MCF 10A (cell line): ENCODE data around the gene PDLIM7. TPM values are rescaled to one million over a fixed set of nuclear protein-coding genes. Genes with fewer than 3 reads are reported as not detected.

Experiments
- BruUV-seq: library from RNA; stranded (reverse); fragments of 400-500 nt; replicated peaks from 2 replicates; lab custom pipeline; 2021; lab: Mats Ljungman, UMichigan
- CTCF ChIA-PET: fragments of 300-600 bp; sonication (Branson Sonifier 250); formaldehyde crosslinking; extraction: SDS; loops from one replicate; lab custom pipeline; 2021; ENCODE audit warnings: antibody characterized with exemption, inconsistent platforms; lab: Yijun Ruan, JAX
- POLR2A ChIA-PET: fragments of 300-600, 350-650 bp; sonication (Branson Sonifier 250); formaldehyde crosslinking; extraction: SDS; loops from one replicate; lab custom pipeline; 2020; ENCODE audit warnings: antibody characterized with exemption, inconsistent platforms; lab: Yijun Ruan, JAX
- DNase-seq: peaks from one replicate; pipeline ENCODE4 v3.0.0-alpha.2; 2018; ENCODE audit not compliant: unreplicated experiment
- H3K27ac Mint-ChIP-seq: one replicate; pipeline ENCODE4 v1.8.0; 2022; ENCODE audit warnings: mild to moderate bottlenecking, low read depth, mixed read lengths; ENCODE audit not compliant: unreplicated experiment
- H3K27me3 Mint-ChIP-seq: one replicate; pipeline ENCODE4 v1.8.0; 2022; ENCODE audit warnings: mixed read lengths; ENCODE audit not compliant: insufficient read depth, unreplicated experiment
- H3K36me3 Mint-ChIP-seq: one replicate; pipeline ENCODE4 v1.8.0; 2022; ENCODE audit warnings: mild to moderate bottlenecking, moderate library complexity, mixed read lengths; ENCODE audit not compliant: insufficient read depth, unreplicated experiment
- H3K4me1 Mint-ChIP-seq: one replicate; pipeline ENCODE4 v1.8.0; 2022; ENCODE audit warnings: mixed read lengths; ENCODE audit not compliant: insufficient read depth, unreplicated experiment
- H3K4me3 Mint-ChIP-seq: one replicate; pipeline ENCODE4 v1.8.0; 2022; ENCODE audit warnings: mild to moderate bottlenecking, moderate library complexity, mixed read lengths; ENCODE audit not compliant: unreplicated experiment
- H3K9me3 Mint-ChIP-seq: one replicate; pipeline ENCODE4 v1.8.0; 2022; ENCODE audit warnings: mixed read lengths; ENCODE audit not compliant: unreplicated experiment
- CTCF ChIP-seq: fragments of 200-600 bp; IDR thresholded peaks from one replicate; pipeline ENCODE4 v1.8.0; 2022; ENCODE audit warnings: antibody characterized with exemption, mild to moderate bottlenecking; ENCODE audit not compliant: unreplicated experiment
- intact Hi-C: fragments of 100-400 bp; cut with micrococcal nuclease; formaldehyde crosslinking; loops from 2 replicates; pipeline ENCODE4 v1.14.1; 2022
- total RNA-seq: library from RNA; stranded (reverse); gene quantifications from 2 replicates; pipeline ENCODE4 v1.2.3, GENCODE V29; 2022

The PDLIM7 gene
- total RNA-seq, 1 experiment from 2014 or later: 257 TPM

GRCh38 chr5:177434942-177435738, 62.3 kb downstream of the PDLIM7 start:
- no peak overlapping the region for H3K27ac Mint-ChIP-seq
- ChIA-PET CTCF (interaction anchor here (1.2 to 1.8 kb wide), 2 partner anchors 11 to 31 kb away, joined by 5 to 6 read pairs; no protein-coding TSS in a partner anchor), POLR2A (interaction anchor here (12.5 kb wide), 1 partner anchor 10 kb away, joined by 217 read pairs; the partner anchor contains the start of gene PRR7)
- peaks cover 20% of the 10 kb centered on the region for H3K4me1 Mint-ChIP-seq
- BruUV-seq: no TSS peak
- no peaks in the 10 kb centered on the region for H3K9me3 Mint-ChIP-seq
- H3K36me3 Mint-ChIP-seq: peaks cover 79% of the 10 kb centered on the region
- no peak for DNase-seq
- no peaks in the 10 kb centered on the region for H3K27me3 Mint-ChIP-seq
- H3K4me3 Mint-ChIP-seq: no peak overlapping the region
- intact Hi-C loops: no loop called here
- TF ChIP-seq CTCF: no peak

GRCh38 chr5:177434437-177434836, 63.0 kb downstream of the PDLIM7 start:
- Mint-ChIP-seq H3K4me3 (no peak overlapping the region), H3K36me3 (peaks cover 76% of the 10 kb centered on the region), H3K27ac (no peak overlapping the region), H3K9me3 (no peaks in the 10 kb centered on the region), H3K27me3 (no peaks in the 10 kb centered on the region), H3K4me1 (peaks cover 21% of the 10 kb centered on the region)
- no TSS peak for BruUV-seq
- intact Hi-C loops: no loop called here
- ChIA-PET POLR2A (interaction anchor here (12.5 kb wide), 1 partner anchor 10 kb away, joined by 217 read pairs; the partner anchor contains the start of gene PRR7), CTCF (interaction anchor here (0.6 to 1.2 kb wide), 2 partner anchors 7 to 12 kb away, joined by 3 to 6 read pairs; no protein-coding TSS in a partner anchor)
- DNase-seq: no peak
- TF ChIP-seq CTCF: no peak

- H3K9me3 Mint-ChIP-seq: no peaks in the 10 kb centered on the region
- no TSS peak for BruUV-seq
- DNase-seq: no peak
- intact Hi-C loops: no loop called here
- no peaks in the 10 kb centered on the region for H3K27me3 Mint-ChIP-seq
- ChIA-PET CTCF (interaction anchor here (1.2 to 1.9 kb wide), 2 partner anchors 12 to 43 kb away, joined by 5 to 6 read pairs; no protein-coding TSS in a partner anchor), POLR2A (interaction anchor here (12.5 kb wide), 1 partner anchor 11 kb away, joined by 217 read pairs; the partner anchor contains the start of gene PRR7)
- no peak overlapping the region for H3K4me3 Mint-ChIP-seq
- H3K36me3 Mint-ChIP-seq: peaks cover 76% of the 10 kb centered on the region
- H3K27ac Mint-ChIP-seq: no peak overlapping the region
- TF ChIP-seq CTCF: no peak
- H3K4me1 Mint-ChIP-seq: peaks cover 21% of the 10 kb centered on the region
Observed at GRCh38 chr5:177433658-177434217, 63.7 kb downstream of the PDLIM7 start.

Other genes starting within 250 kb of the PDLIM7 start
- 34.3 and 42.6 TPM in 2 replicates for gene RAB24, start 193.9 kb downstream of the PDLIM7 start, total RNA-seq
- gene PRELID1, start 193.8 kb downstream of the PDLIM7 start, total RNA-seq: 217 and 267 TPM in 2 replicates
- gene MXD3, start 185.7 kb downstream of the PDLIM7 start, total RNA-seq: 8.4 and 13.2 TPM in 2 replicates
- gene LMAN2, start 145.9 kb downstream of the PDLIM7 start, total RNA-seq: 221 and 279 TPM in 2 replicates
- 7.8 and 12.6 TPM in 2 replicates for gene RGS14, start 139.7 kb downstream of the PDLIM7 start, total RNA-seq
- not detected in 2 replicates for gene SLC34A1, start 113.2 kb downstream of the PDLIM7 start, total RNA-seq
- gene PFN3, start 96.9 kb downstream of the PDLIM7 start, total RNA-seq: not detected in 2 replicates
- gene F12, start 88.0 kb downstream of the PDLIM7 start, total RNA-seq: 13.6 and 16.5 TPM in 2 replicates
- gene GRK6, start 70.9 kb downstream of the PDLIM7 start, total RNA-seq: 45.2 and 52.0 TPM in 2 replicates
- gene PRR7, start 50.8 kb downstream of the PDLIM7 start, total RNA-seq: 15.0 and 23.2 TPM in 2 replicates
- 149 and 165 TPM in 2 replicates for gene DBN1, start 24.0 kb downstream of the PDLIM7 start, total RNA-seq
- 5.4 and 6.0 TPM in 2 replicates for gene DOK3, start 12.2 kb upstream of the PDLIM7 start, total RNA-seq
- 125 and 135 TPM in 2 replicates for gene DDX41, start 19.4 kb upstream of the PDLIM7 start, total RNA-seq
- 73.5 and 80.4 TPM in 2 replicates for gene FAM193B, start 57.0 kb upstream of the PDLIM7 start, total RNA-seq
- 301 and 365 TPM in 2 replicates for gene TMED9, start 94.6 kb upstream of the PDLIM7 start, total RNA-seq
- gene B4GALT7, start 102.5 kb upstream of the PDLIM7 start, total RNA-seq: 37.9 and 38.8 TPM in 2 replicates